IMR-90 (cell line): Measurements from ENCODE around the gene PSMC6.

Experiments
- CEBPB ChIP-seq: IDR thresholded peaks from 2 replicates; pipeline ENCODE4 v1.6.1; 2012; ENCODE audit warnings: low read depth, low read length, improper control_type of control experiment
- CHD1 ChIP-seq: IDR thresholded peaks from 2 replicates; pipeline ENCODE4 v1.6.1; 2012; ENCODE audit warnings: low read depth, low read length, improper control_type of control experiment
- CTCF ChIP-seq: conservative IDR thresholded peaks from 2 replicates; pipeline ENCODE4 v1.5.1; 2012; ENCODE audit warnings: mild to moderate bottlenecking, low read depth, low read length, improper control_type of control experiment
- ELK1 ChIP-seq: fragments of 150-350 bp; IDR thresholded peaks from 2 replicates; pipeline ENCODE4 v1.6.1; 2016; ENCODE audit warnings: low read depth, mild to moderate bottlenecking, low read length, moderate library complexity, borderline replicate concordance
- MAZ ChIP-seq: IDR thresholded peaks from 2 replicates; pipeline ENCODE4 v1.6.1; 2012; ENCODE audit warnings: low read depth, mild to moderate bottlenecking, low read length, improper control_type of control experiment, moderate library complexity, borderline replicate concordance
- NFE2L2 ChIP-seq: fragments of 150-350 bp; IDR thresholded peaks from 2 replicates; pipeline ENCODE4 v1.6.1; 2016; ENCODE audit warnings: low read depth, mild to moderate bottlenecking, low read length
- POLR2A ChIP-seq: IDR thresholded peaks from 2 replicates; pipeline ENCODE4 v1.6.1; 2012; ENCODE audit warnings: mild to moderate bottlenecking, low read depth, low read length
- RAD21 ChIP-seq: IDR thresholded peaks from 2 replicates; pipeline ENCODE4 v1.6.1; 2012; ENCODE audit warnings: low read length, improper control_type of control experiment
- RCOR1 ChIP-seq: IDR thresholded peaks from 2 replicates; pipeline ENCODE4 v1.6.1; 2012; ENCODE audit warnings: mild to moderate bottlenecking, low read length, improper control_type of control experiment; ENCODE audit not compliant: insufficient replicate concordance
- RFX5 ChIP-seq: IDR thresholded peaks from 2 replicates; pipeline ENCODE4 v1.8.0; 2012; ENCODE audit warnings: low read depth, mild to moderate bottlenecking, low read length, moderate library complexity
- SMC3 ChIP-seq: fragments of 150-350 bp; IDR thresholded peaks from 2 replicates; pipeline ENCODE4 v1.6.1; 2016; ENCODE audit warnings: low read depth, mild to moderate bottlenecking, antibody characterized with exemption, low read length, moderate library complexity
- USF2 ChIP-seq: fragments of 150-350 bp; IDR thresholded peaks from 2 replicates; pipeline ENCODE4 v1.6.1; 2017; ENCODE audit warnings: mild to moderate bottlenecking, antibody characterized with exemption, low read length, low read depth

- TF ChIP-seq CTCF, result no peak
- no peak for TF ChIP-seq SMC3
- TF ChIP-seq RAD21, result no peak
- TF ChIP-seq MAZ, result no peak
- TF ChIP-seq POLR2A, result no peak
- no peak for TF ChIP-seq CEBPB
- TF ChIP-seq NFE2L2, result no peak
- TF ChIP-seq USF2, result no peak
- TF ChIP-seq RFX5, result no peak
- no peak for TF ChIP-seq RCOR1
- no peak for TF ChIP-seq ELK1
- no peak for TF ChIP-seq CHD1
Measured at GRCh38 chr14:52701223-52701622, 5.8 kb upstream of the PSMC6 start.
